T-helper 17 cell (primary cell): Measurements from ENCODE around the gene LPP. TPM values are rescaled to one million over a fixed set of nuclear protein-coding genes. Genes with fewer than 3 reads are reported as not detected.
"Not testable (repeated sequence)": the region's sequence is repeated elsewhere in the genome, so short reads cannot be mapped to it uniquely, and the experiment has no call there.

Experiments used
- ATAC-seq: fragments of 150-1000 bp; cut with Tn5 transposase; 2 replicates; pipeline ENCODE4 v1.10.0; 2021; ENCODE audit warnings: mild to moderate bottlenecking, moderate library complexity
- DNase-seq, 3 donors: peaks; one replicate each; pipeline versions ENCODE4 v3.0.0 to v3.0.0-alpha.2; 2020 to 2021
- H3K9me3 ChIP-seq: one replicate; pipeline ENCODE4 v1.7.0; 2013; ENCODE audit warnings: low read length, mild to moderate bottlenecking; ENCODE audit not compliant: control insufficient read depth, poor library complexity, severe bottlenecking
- H3K27ac Mint-ChIP-seq: one replicate; pipeline ENCODE4 v1.8.0; 2022; ENCODE audit warnings: mild to moderate bottlenecking, moderate library complexity, mixed read lengths
- H3K27me3 Mint-ChIP-seq: one replicate; pipeline ENCODE4 v1.8.0; 2022; ENCODE audit warnings: mixed read lengths
- H3K36me3 Mint-ChIP-seq: one replicate; pipeline ENCODE4 v1.8.0; 2022; ENCODE audit warnings: low read depth, mixed read lengths
- H3K4me1 Mint-ChIP-seq: one replicate; pipeline ENCODE4 v1.8.0; 2022; ENCODE audit warnings: mild to moderate bottlenecking, mixed read lengths
- H3K4me3 Mint-ChIP-seq: one replicate; pipeline ENCODE4 v1.8.0; 2022; ENCODE audit warnings: mild to moderate bottlenecking, moderate library complexity, mixed read lengths
- total RNA-seq, 4 donors: library from RNA in 2 of 4; stranded (reverse) in 2 of 4; gene quantifications; one replicate each; pipeline ENCODE4 v1.2.3 and lab custom pipeline; 2022 to 2026

Gene LPP
- total RNA-seq, 2 donors from 2014 or later, result 81.0 to 94.2 TPM

GRCh38 chr3:188598894-188599293 lies 444.9 kb downstream of the LPP start:
- H3K4me1 Mint-ChIP-seq, result no peaks in the 10 kb centered on the region

DNA sequence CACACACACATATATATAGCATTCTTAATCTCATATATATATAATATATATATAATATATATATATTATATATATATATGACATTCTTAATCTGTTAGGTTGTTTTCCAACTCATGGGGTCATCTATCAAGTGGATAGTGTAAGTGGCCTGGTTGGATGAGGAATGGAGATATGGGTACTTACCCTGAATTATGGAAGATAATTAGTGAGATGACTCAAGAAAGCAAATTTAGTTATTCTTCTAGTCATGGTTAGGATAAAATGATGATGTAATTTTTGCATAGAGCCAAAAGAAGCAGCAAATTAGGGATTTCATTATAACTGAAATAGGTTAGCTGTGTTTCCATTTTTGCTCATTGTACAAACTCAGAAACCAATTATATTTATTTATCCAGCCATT lies 448.2 kb downstream of the LPP start:
- H3K36me3 Mint-ChIP-seq, result no peaks in the 10 kb centered on the region
- H3K27ac Mint-ChIP-seq, result no peak overlapping the region
- no peaks in the 10 kb centered on the region for H3K4me1 Mint-ChIP-seq
- no peaks in the 10 kb centered on the region for H3K9me3 ChIP-seq
- no peaks in the 10 kb centered on the region for H3K27me3 Mint-ChIP-seq
- no peak for ATAC-seq
- no peak overlapping the region for H3K4me3 Mint-ChIP-seq
- DNase-seq, result no peak

More at GRCh38 chr3:188598894-188599293, 444.9 kb downstream of the LPP start:
- ATAC-seq (no peak), DNase-seq (no peak)
- Mint-ChIP-seq H3K27me3 (no peaks in the 10 kb centered on the region), H3K4me3 (no peak overlapping the region), H3K27ac (no peak overlapping the region), H3K36me3 (no peaks in the 10 kb centered on the region)
- H3K9me3 ChIP-seq, result no peaks in the 10 kb centered on the region

- H3K9me3 ChIP-seq, result no peaks in the 10 kb centered on the region
- Mint-ChIP-seq H3K36me3 (no peaks in the 10 kb centered on the region), H3K4me3 (no peak overlapping the region), H3K4me1 (no peaks in the 10 kb centered on the region), H3K27me3 (no peaks in the 10 kb centered on the region), H3K27ac (no peak overlapping the region)
- DNase-seq, result no peak
- no peak for ATAC-seq
Measured at GRCh38 chr3:188602620-188603019, 448.7 kb downstream of the LPP start.

DNA sequence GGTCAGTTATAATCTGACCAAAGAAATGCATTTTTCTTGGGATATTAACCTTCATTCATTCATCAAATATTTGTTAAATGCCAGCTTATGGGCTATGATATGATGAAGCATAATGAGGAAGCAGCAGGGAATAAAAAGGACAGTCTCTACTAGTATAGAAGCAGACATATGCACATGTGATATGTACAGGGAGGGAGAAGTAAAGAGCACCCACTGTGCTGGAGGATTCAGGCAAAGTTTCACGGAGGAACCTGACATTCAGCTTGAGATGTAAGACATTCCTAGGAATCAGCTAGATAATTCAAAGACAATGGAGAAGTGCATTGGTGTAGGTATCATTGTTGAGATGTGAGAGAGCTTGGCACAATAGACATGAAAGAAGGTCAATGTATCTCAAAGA lies 450.7 kb downstream of the LPP start:
- Mint-ChIP-seq H3K4me1 (no peaks in the 10 kb centered on the region), H3K27ac (no peak overlapping the region), H3K4me3 (no peak overlapping the region), H3K36me3 (no peaks in the 10 kb centered on the region), H3K27me3 (no peaks in the 10 kb centered on the region)
- no peaks in the 10 kb centered on the region for H3K9me3 ChIP-seq
- no peak for ATAC-seq
- DNase-seq, result no peak

DNA sequence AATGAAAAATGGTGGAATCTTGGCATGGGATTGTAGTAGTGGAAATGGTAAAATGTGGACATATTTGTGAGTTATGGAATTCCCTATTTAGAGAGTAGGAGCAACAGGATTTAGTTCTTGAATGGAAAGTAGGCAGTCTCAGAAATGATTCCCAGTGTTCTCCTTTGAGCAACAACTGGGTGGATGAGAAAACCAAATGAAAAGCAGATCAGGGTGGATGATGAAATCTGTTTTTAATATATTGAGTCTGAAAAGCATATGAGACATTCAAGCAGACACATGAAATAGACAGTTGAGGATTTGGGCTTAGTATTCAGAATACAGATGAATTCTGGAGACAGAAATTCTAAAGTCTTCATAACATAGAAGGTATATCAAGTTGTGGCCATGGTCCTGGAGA lies 451.3 kb downstream of the LPP start:
- H3K4me3 Mint-ChIP-seq, result no peak overlapping the region
- no peaks in the 10 kb centered on the region for H3K9me3 ChIP-seq
- no peak overlapping the region for H3K27ac Mint-ChIP-seq
- no peaks in the 10 kb centered on the region for H3K4me1 Mint-ChIP-seq
- no peaks in the 10 kb centered on the region for H3K36me3 Mint-ChIP-seq
- DNase-seq, result no peak
- ATAC-seq, result no peak
- H3K27me3 Mint-ChIP-seq, result no peaks in the 10 kb centered on the region

DNA sequence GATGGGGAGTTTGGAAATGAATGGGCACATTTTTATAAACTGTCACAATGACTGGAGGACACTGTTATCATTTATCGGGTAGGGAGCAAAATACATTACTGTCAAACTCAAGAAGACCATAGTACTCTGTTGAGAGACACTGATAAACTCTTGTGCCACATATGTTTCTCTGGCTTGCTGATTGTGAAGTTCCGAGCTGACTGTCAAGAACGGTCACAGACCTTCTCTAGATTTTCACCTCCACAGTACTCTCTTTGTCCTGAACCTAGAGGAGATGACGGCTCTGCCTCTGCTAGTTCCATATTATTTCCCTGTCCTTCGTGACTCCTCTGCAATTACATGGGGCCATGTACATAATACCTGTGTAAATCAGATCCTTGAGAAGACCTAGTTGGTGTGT lies 451.9 kb downstream of the LPP start:
- Mint-ChIP-seq H3K4me3 (no peak overlapping the region), H3K27ac (peak overlapping the region; percentile 19), H3K36me3 (no peaks in the 10 kb centered on the region), H3K4me1 (no peaks in the 10 kb centered on the region), H3K27me3 (no peaks in the 10 kb centered on the region)
- DNase-seq (no peak), ATAC-seq (no peak)
- H3K9me3 ChIP-seq, result no peaks in the 10 kb centered on the region

DNA sequence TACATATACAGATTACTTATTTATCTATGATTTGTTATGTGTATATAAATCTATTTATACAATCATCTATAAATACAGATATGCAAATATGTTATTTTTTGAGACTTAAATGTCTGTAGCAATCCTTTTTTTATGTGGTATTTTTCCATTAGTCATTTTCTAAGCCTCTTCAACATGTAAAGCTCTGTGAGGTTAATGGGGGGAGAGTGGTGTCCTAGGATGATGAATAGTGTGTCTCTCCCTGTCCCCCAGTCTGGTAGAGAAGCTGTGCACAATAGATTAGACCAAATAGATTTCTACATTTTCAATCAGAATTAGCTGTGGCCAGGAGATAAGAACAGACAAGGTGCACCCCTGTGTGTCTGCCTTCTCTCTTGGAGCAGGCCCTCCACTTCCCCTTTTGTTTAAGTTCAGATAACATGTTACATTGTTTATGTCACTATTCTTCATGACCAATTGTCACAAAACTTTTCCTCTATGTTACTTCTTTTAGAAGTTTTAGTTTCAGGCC lies 453.9 kb downstream of the LPP start:
- ATAC-seq, result no peak
- H3K27ac Mint-ChIP-seq, result no peak overlapping the region

GRCh38 chr3:188608401-188608800 lies 454.4 kb downstream of the LPP start:
- no peaks in the 10 kb centered on the region for H3K36me3 Mint-ChIP-seq
- ATAC-seq, result no peak
- no peak overlapping the region for H3K4me3 Mint-ChIP-seq
- no peaks in the 10 kb centered on the region for H3K27me3 Mint-ChIP-seq
- no peak for DNase-seq
- no peaks in the 10 kb centered on the region for H3K9me3 ChIP-seq
- no peak overlapping the region for H3K27ac Mint-ChIP-seq
- no peaks in the 10 kb centered on the region for H3K4me1 Mint-ChIP-seq

More for the DNA sequence above, 453.9 kb downstream of the LPP start:
- H3K4me3 Mint-ChIP-seq, result no peak overlapping the region
- no peaks in the 10 kb centered on the region for H3K4me1 Mint-ChIP-seq
- H3K36me3 Mint-ChIP-seq, result no peaks in the 10 kb centered on the region
- no peaks in the 10 kb centered on the region for H3K9me3 ChIP-seq
- no peak for DNase-seq
- H3K27me3 Mint-ChIP-seq, result no peaks in the 10 kb centered on the region

GRCh38 chr3:188613721-188614120 lies 459.8 kb downstream of the LPP start:
- ATAC-seq, H3K27me3 Mint-ChIP-seq, H3K36me3 Mint-ChIP-seq, H3K27ac Mint-ChIP-seq, H3K4me1 Mint-ChIP-seq, H3K9me3 ChIP-seq, H3K4me3 Mint-ChIP-seq, DNase-seq: not testable (repeated sequence)

DNA sequence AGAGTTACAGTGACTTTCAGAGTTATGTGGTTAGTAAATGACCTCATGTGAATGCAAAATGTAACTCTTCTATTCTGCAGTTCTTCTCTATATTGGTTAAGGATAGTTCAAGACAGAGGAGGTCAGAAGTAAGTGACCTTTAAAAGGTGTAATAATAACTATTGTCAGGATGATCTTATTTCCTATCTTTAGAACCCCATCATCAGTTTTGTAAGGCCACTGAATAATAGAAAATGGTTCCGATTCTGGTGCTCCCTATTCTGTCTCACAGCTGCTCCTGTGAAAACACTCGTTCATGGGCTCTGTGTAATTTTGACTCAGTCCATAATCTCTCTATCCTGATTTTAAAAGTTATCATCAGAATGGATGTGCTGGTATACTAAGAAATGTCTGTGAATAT lies 463.3 kb downstream of the LPP start:
- Mint-ChIP-seq H3K27me3 (no peaks in the 10 kb centered on the region), H3K4me3 (no peak overlapping the region), H3K4me1 (peaks cover 8% of the 10 kb centered on the region), H3K27ac (no peak overlapping the region), H3K36me3 (peaks cover 4% of the 10 kb centered on the region)
- ATAC-seq (no peak), DNase-seq (no peak)
- no peaks in the 10 kb centered on the region for H3K9me3 ChIP-seq

- H3K9me3 ChIP-seq, result no peaks in the 10 kb centered on the region
- Mint-ChIP-seq H3K36me3 (peaks cover 4% of the 10 kb centered on the region), H3K4me1 (peaks cover 8% of the 10 kb centered on the region), H3K27me3 (no peaks in the 10 kb centered on the region), H3K27ac (no peak overlapping the region), H3K4me3 (no peak overlapping the region)
- no peak for DNase-seq
- ATAC-seq, result no peak
Measured at GRCh38 chr3:188617988-188618701, 464.2 kb downstream of the LPP start.

- Mint-ChIP-seq H3K4me1 (peaks cover 13% of the 10 kb centered on the region), H3K36me3 (peaks cover 2% of the 10 kb centered on the region), H3K27ac (no peak overlapping the region), H3K4me3 (no peak overlapping the region), H3K27me3 (no peaks in the 10 kb centered on the region)
- DNase-seq, result no peak
- no peaks in the 10 kb centered on the region for H3K9me3 ChIP-seq
- ATAC-seq, result no peak
Measured at GRCh38 chr3:188620752-188621151, 466.8 kb downstream of the LPP start.

DNA sequence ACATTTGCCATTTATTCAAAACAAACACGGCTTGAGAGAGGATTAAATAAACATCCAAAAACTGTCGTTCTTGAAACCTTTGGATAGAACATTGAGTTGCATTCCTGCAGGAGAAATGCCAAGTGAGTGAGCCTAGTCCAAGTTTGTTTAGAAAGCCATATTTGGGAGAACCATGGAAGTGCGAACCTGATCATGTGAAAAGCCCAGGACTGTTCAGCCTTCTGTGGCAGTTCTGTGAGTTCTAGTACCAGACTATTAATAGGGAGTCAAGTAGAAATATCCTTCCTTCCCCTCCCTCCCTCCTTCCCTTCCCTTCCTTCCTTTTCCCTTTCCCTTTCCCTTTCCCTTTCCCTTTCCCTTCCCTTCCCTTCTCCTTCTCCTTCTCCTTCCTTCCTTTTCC lies 470.4 kb downstream of the LPP start:
- no peak overlapping the region for H3K27ac Mint-ChIP-seq
- peaks cover 7% of the 10 kb centered on the region for H3K4me1 Mint-ChIP-seq
- H3K4me3 Mint-ChIP-seq, result no peak overlapping the region
- no peak for ATAC-seq
- peaks cover 2% of the 10 kb centered on the region for H3K36me3 Mint-ChIP-seq
- DNase-seq, result no peak
- H3K27me3 Mint-ChIP-seq, result no peaks in the 10 kb centered on the region
- H3K9me3 ChIP-seq, result no peaks in the 10 kb centered on the region

DNA sequence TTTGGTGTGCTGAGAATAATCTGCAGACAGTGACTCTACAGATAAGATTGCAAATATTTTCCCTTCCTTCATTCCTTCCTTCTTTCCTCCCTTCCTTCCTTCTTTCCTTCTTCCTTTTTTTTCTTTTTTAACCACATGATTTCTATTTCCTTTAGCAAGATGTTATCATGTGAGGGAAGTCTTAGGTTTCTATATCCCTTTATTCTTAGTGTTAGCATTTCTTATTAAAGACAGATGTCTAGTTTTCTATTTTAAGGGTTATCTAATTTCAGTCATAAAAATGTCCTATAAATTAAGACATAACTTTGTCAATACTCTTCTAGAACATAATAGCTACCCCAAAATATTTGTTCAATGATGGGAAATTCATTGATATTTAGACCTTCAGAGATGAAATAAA lies 470.9 kb downstream of the LPP start:
- Mint-ChIP-seq H3K27me3 (no peaks in the 10 kb centered on the region), H3K4me3 (no peak overlapping the region), H3K4me1 (peaks cover 7% of the 10 kb centered on the region), H3K36me3 (peaks cover 2% of the 10 kb centered on the region), H3K27ac (no peak overlapping the region)
- ATAC-seq (no peak), DNase-seq (no peak)
- no peaks in the 10 kb centered on the region for H3K9me3 ChIP-seq
